Dendritic cell treated with granulocyte-macrophage colony-stimulating factor and Interleukin-4, amounts not matched to agents 40 ng/mL and 50 ng/mL, for 4 days (primary cell): ENCODE results near the gene ANKRD22.

Experiments used
- H3K27ac Mint-ChIP-seq: one replicate; pipeline ENCODE4 v1.8.0; 2022; ENCODE audit warnings: mild to moderate bottlenecking, mixed read lengths
- H3K27me3 Mint-ChIP-seq: one replicate; pipeline ENCODE4 v1.8.0; 2022; ENCODE audit warnings: mild to moderate bottlenecking, mixed read lengths
- H3K36me3 Mint-ChIP-seq: one replicate; pipeline ENCODE4 v1.8.0; 2022; ENCODE audit warnings: low read depth, mixed read lengths
- H3K4me1 Mint-ChIP-seq: one replicate; pipeline ENCODE4 v1.8.0; 2022; ENCODE audit warnings: low read depth, mixed read lengths
- H3K4me3 Mint-ChIP-seq: one replicate; pipeline ENCODE4 v1.8.0; 2022; ENCODE audit warnings: mild to moderate bottlenecking, moderate library complexity, mixed read lengths
- H3K9me3 Mint-ChIP-seq: one replicate; pipeline ENCODE4 v1.8.0; 2022; ENCODE audit warnings: mixed read lengths
- intact Hi-C: fragments of 100-400 bp; cut with micrococcal nuclease; formaldehyde crosslinking; loops from one replicate; pipeline ENCODE4 v1.15.0; 2022

ANKRD22 gene

GRCh38 chr10:88835910-88836221, 15.8 kb downstream of the ANKRD22 start:
- no peak overlapping the region for H3K4me3 Mint-ChIP-seq
- intact Hi-C loops, result loop anchor here (1.0 to 5.0 kb wide), 3 partner anchors 29 to 161 kb away; no protein-coding TSS in a partner anchor
- no peaks in the 10 kb centered on the region for H3K9me3 Mint-ChIP-seq
- H3K27me3 Mint-ChIP-seq, result no peaks in the 10 kb centered on the region
- H3K4me1 Mint-ChIP-seq, result peaks cover 15% of the 10 kb centered on the region
- H3K36me3 Mint-ChIP-seq, result no peaks in the 10 kb centered on the region
- no peak overlapping the region for H3K27ac Mint-ChIP-seq

DNA sequence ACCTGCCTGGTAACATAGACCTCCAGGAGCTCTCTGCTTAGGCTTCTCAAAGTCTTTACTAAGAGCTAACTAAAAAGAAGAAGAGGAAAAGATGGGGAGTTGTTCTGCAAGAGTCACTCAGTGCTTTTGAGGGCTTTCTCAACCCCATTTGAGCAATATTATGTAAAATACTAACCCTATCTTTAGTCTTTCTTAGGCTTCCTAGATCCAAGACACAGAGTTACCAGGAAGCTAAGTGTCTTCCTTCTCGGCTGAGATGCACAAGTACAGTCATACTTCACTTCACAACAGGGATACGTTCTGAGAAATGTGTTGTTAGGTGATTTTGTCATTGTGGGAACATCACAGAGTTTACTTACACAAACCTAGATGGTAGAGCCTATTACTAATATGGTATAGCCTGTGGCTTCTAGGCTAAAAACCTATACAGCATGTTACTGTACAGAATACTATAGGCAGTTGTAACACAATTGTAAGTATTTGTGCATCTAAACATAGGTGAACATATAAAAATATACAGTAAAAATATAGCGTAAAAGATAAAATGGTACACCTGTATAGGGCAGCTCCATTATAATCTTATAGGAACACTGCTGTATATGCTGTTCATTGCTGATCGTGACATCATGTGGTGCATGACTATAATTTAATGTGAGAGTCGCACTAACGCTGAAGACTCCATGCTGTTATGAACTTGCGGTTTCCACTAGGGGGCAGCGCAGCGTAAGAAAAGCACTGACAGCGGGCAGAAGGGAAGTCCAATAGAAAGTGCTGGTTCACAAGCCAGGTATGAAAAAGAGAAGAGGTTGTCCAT, 16.3 kb downstream of the ANKRD22 start:
- Mint-ChIP-seq H3K4me3 (no peak overlapping the region), H3K4me1 (peaks cover 14% of the 10 kb centered on the region), H3K27me3 (no peaks in the 10 kb centered on the region), H3K9me3 (no peaks in the 10 kb centered on the region), H3K36me3 (no peaks in the 10 kb centered on the region), H3K27ac (no peak overlapping the region)
- intact Hi-C loops, result loop anchor here (1.0 to 5.0 kb wide), 3 partner anchors 30 to 162 kb away; no protein-coding TSS in a partner anchor

- no peaks in the 10 kb centered on the region for H3K36me3 Mint-ChIP-seq
- intact Hi-C loops, result loop anchor here (5.0 kb wide), 1 partner anchor 384 kb away; no protein-coding TSS in a partner anchor
- peaks cover 14% of the 10 kb centered on the region for H3K4me1 Mint-ChIP-seq
- H3K4me3 Mint-ChIP-seq, result no peak overlapping the region
- H3K9me3 Mint-ChIP-seq, result no peaks in the 10 kb centered on the region
- H3K27ac Mint-ChIP-seq, result no peak overlapping the region
- no peaks in the 10 kb centered on the region for H3K27me3 Mint-ChIP-seq
These were observed 17.9 kb downstream of the ANKRD22 start for GRCh38 chr10:88833723-88834122.

DNA sequence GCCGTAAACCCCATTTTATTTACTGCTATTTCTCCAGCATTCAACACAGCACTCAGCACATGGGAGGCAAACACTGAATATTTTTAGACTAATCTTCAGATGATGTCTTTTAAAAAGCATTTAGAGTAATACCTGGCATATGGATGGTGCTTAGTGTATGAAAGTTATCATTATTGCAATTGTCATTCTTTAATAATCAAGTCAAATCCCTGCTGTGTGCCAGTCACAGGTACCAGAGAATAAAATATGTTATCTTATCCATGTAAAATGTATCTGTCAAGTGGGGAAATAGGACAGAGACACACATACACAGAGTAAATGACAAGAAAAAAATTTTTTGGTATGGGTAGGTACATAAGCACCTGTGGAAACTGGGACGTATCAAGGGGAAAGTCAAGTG, 18.5 kb downstream of the ANKRD22 start:
- H3K4me1 Mint-ChIP-seq, result peaks cover 14% of the 10 kb centered on the region
- H3K4me3 Mint-ChIP-seq, result no peak overlapping the region
- intact Hi-C loops, result loop anchor here (5.0 kb wide), 1 partner anchor 384 kb away; no protein-coding TSS in a partner anchor
- H3K36me3 Mint-ChIP-seq, result no peaks in the 10 kb centered on the region
- no peaks in the 10 kb centered on the region for H3K27me3 Mint-ChIP-seq
- H3K27ac Mint-ChIP-seq, result no peak overlapping the region
- H3K9me3 Mint-ChIP-seq, result no peaks in the 10 kb centered on the region

- no peaks in the 10 kb centered on the region for H3K9me3 Mint-ChIP-seq
- H3K36me3 Mint-ChIP-seq, result no peaks in the 10 kb centered on the region
- no peak overlapping the region for H3K4me3 Mint-ChIP-seq
- peaks cover 14% of the 10 kb centered on the region for H3K4me1 Mint-ChIP-seq
- intact Hi-C loops, result loop anchor here (5.0 kb wide), 1 partner anchor 385 kb away; no protein-coding TSS in a partner anchor
- no peaks in the 10 kb centered on the region for H3K27me3 Mint-ChIP-seq
- H3K27ac Mint-ChIP-seq, result no peak overlapping the region
These were observed 19.3 kb downstream of the ANKRD22 start for GRCh38 chr10:88832376-88832775.

GRCh38 chr10:88831709-88832108, 19.9 kb downstream of the ANKRD22 start:
- H3K4me3 Mint-ChIP-seq, result no peak overlapping the region
- H3K36me3 Mint-ChIP-seq, result no peaks in the 10 kb centered on the region
- H3K27me3 Mint-ChIP-seq, result no peaks in the 10 kb centered on the region
- peaks cover 14% of the 10 kb centered on the region for H3K4me1 Mint-ChIP-seq
- intact Hi-C loops, result loop anchor here (5.0 kb wide), 1 partner anchor 386 kb away; no protein-coding TSS in a partner anchor
- H3K27ac Mint-ChIP-seq, result no peak overlapping the region
- H3K9me3 Mint-ChIP-seq, result no peaks in the 10 kb centered on the region

DNA sequence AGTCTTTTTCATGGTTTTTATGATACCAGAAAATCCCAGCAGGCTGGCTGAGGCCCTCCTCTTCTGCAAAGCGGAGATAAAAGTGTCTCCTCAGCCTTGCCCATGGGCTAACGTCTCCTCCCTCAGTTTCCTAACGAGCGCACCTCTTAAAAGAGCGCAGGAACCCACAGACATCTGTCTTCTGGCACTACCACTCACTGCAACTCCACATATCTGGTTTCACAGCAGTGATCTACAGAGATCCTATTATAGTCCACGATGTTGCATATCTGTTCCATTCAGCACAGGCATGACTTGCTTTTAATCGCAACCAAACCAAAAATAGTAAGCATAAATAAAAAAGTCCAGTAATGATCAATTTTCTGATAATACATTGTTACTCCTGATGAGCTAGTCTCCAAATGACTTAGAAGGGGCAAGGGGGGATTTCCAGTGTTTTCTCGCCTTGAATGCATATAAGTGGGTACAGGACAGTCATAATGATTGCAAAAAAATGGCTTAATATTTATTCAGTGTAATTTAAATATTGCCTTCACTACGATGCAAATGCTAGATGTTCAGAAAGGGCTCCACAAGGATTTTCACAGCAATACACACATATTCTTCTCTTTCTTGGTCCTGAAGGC, 20.9 kb downstream of the ANKRD22 start:
- Mint-ChIP-seq H3K4me3 (no peak overlapping the region), H3K36me3 (no peaks in the 10 kb centered on the region), H3K9me3 (no peaks in the 10 kb centered on the region), H3K4me1 (peaks cover 14% of the 10 kb centered on the region), H3K27me3 (no peaks in the 10 kb centered on the region), H3K27ac (no peak overlapping the region)
- intact Hi-C loops, result loop anchor here (5.0 kb wide), 1 partner anchor 387 kb away; no protein-coding TSS in a partner anchor

GRCh38 chr10:88828310-88828709, 23.3 kb downstream of the ANKRD22 start:
- H3K4me3 Mint-ChIP-seq, result no peak overlapping the region
- no peak overlapping the region for H3K27ac Mint-ChIP-seq
- peaks cover 9% of the 10 kb centered on the region for H3K4me1 Mint-ChIP-seq
- H3K9me3 Mint-ChIP-seq, result no peaks in the 10 kb centered on the region
- intact Hi-C loops, result no loop called here
- no peaks in the 10 kb centered on the region for H3K27me3 Mint-ChIP-seq
- no peaks in the 10 kb centered on the region for H3K36me3 Mint-ChIP-seq

GRCh38 chr10:88827671-88828070, 24.0 kb downstream of the ANKRD22 start:
- H3K27me3 Mint-ChIP-seq, result no peaks in the 10 kb centered on the region
- no peaks in the 10 kb centered on the region for H3K36me3 Mint-ChIP-seq
- no peak overlapping the region for H3K27ac Mint-ChIP-seq
- intact Hi-C loops, result no loop called here
- H3K4me1 Mint-ChIP-seq, result peaks cover 2% of the 10 kb centered on the region
- H3K4me3 Mint-ChIP-seq, result no peak overlapping the region
- no peaks in the 10 kb centered on the region for H3K9me3 Mint-ChIP-seq

GRCh38 chr10:88826388-88826787, 25.3 kb downstream of the ANKRD22 start:
- intact Hi-C loops, result no loop called here
- H3K36me3 Mint-ChIP-seq, result no peaks in the 10 kb centered on the region
- H3K9me3 Mint-ChIP-seq, result no peaks in the 10 kb centered on the region
- no peak overlapping the region for H3K4me3 Mint-ChIP-seq
- H3K27ac Mint-ChIP-seq, result no peak overlapping the region
- H3K4me1 Mint-ChIP-seq, result no peaks in the 10 kb centered on the region
- no peaks in the 10 kb centered on the region for H3K27me3 Mint-ChIP-seq

GRCh38 chr10:88820748-88821401, 30.8 kb downstream of the ANKRD22 start:
- Mint-ChIP-seq H3K27me3 (no peaks in the 10 kb centered on the region), H3K36me3 (no peaks in the 10 kb centered on the region), H3K4me1 (no peaks in the 10 kb centered on the region), H3K9me3 (no peaks in the 10 kb centered on the region), H3K27ac (no peak overlapping the region), H3K4me3 (no peak overlapping the region)
- intact Hi-C loops, result no loop called here

- H3K27ac Mint-ChIP-seq, result no peak overlapping the region
- no peak overlapping the region for H3K4me3 Mint-ChIP-seq
- no peaks in the 10 kb centered on the region for H3K27me3 Mint-ChIP-seq
- no peaks in the 10 kb centered on the region for H3K36me3 Mint-ChIP-seq
- H3K9me3 Mint-ChIP-seq, result no peaks in the 10 kb centered on the region
- intact Hi-C loops, result no loop called here
- H3K4me1 Mint-ChIP-seq, result no peaks in the 10 kb centered on the region
These were observed 32.4 kb downstream of the ANKRD22 start for GRCh38 chr10:88819290-88819689.

- Mint-ChIP-seq H3K4me1 (peaks cover 5% of the 10 kb centered on the region), H3K4me3 (no peak overlapping the region), H3K9me3 (no peaks in the 10 kb centered on the region), H3K36me3 (no peaks in the 10 kb centered on the region), H3K27me3 (peaks cover 5% of the 10 kb centered on the region), H3K27ac (no peak overlapping the region)
- intact Hi-C loops, result no loop called here
These were observed 38.4 kb downstream of the ANKRD22 start for GRCh38 chr10:88813200-88813599.
